DMS53 (cell line): ENCODE measurements around the gene IFIT3.
"Not testable (repeated sequence)": the region's sequence is repeated elsewhere in the genome, so short reads cannot be mapped to it uniquely, and the experiment has no call there.

Source experiments
- DNase-seq: peaks from one replicate; lab custom pipeline; 2025; lab: John Stamatoyannopoulos, UW

The IFIT3 gene, protein sequence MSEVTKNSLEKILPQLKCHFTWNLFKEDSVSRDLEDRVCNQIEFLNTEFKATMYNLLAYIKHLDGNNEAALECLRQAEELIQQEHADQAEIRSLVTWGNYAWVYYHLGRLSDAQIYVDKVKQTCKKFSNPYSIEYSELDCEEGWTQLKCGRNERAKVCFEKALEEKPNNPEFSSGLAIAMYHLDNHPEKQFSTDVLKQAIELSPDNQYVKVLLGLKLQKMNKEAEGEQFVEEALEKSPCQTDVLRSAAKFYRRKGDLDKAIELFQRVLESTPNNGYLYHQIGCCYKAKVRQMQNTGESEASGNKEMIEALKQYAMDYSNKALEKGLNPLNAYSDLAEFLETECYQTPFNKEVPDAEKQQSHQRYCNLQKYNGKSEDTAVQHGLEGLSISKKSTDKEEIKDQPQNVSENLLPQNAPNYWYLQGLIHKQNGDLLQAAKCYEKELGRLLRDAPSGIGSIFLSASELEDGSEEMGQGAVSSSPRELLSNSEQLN

DNA sequence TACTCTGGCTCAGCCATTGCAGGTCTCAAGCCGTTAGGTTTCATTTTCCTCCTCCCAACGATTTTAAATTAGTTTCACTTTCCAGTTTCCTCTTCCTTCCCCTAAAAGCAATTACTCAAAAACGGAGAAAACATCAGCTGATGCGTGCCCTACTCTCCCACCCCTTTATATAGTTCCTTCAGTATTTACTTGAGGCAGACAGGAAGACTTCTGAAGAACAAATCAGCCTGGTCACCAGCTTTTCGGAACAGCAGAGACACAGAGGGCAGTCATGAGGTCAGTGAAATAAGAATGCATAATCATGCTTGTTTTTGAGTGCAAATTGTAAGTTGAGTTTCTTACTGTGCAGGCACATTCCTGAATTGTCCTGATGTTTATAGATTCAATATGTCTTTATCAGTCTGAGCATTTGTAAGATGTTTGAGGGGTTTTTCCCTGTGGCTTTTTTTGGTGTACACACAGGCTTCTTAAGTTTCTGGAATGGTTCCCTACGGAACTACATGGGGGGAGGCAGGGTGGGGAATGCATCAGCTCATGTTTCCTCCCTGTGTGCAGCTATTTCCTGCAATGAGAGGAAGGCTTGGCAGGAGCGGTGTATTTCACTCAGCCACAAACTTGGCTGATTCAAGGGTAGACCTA is at the start of gene IFIT3:
TSS of gene IFIT3 (plus strand) at position 195 of the 639 bp plus-strand sequence. CDS start at position 272, 77 bp downstream.
- DNase-seq = peak; percentile 64

DNA sequence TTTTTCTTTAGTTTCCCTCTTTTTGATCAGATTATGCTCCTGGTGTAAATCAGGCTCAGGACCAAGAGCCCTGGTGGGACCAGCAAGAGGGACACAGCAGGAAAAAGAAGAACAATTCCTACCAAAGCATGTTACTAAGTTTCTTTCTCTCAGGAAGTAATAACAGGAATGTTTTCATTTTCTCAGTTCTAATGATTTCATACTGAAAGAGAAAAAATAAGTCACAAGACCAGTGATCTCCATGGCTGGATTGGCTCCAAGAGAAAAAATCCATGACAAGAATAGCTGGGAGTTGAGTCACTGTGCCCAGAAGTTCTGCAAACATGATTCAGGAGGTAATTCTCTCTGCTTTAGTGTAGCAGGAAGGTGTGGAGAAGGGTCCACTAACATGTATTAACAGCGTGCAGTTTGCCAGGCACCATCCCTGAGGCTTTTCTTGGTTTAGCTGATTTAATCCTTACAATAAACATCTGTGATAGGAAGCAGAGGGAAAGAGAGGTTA is 49.7 kb upstream of the IFIT3 start:
- DNase-seq = peak; percentile 81

DNA sequence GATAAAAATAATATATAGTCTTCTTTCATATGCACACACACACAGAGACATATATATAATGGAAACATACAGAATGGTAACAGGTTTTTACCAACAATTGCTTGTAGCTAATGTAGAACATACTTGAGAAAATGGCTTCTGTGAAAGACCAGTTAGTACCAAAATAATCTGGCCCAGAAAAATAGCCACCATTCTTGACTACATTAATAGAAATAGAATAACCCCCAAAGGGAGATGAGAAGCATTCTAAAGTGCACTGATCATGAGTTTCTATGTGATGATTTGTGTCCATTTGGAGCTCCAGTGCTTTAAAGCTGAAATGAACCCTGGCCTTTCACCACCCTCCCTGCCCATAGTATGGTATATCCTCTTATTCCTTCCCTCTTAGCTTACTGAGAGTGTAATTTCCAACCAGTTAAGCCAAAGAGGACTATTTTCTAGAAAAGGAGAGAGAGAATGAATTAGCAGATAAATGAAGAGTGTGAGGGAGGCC is 48.9 kb upstream of the IFIT3 start:
- no peak for DNase-seq

DNA sequence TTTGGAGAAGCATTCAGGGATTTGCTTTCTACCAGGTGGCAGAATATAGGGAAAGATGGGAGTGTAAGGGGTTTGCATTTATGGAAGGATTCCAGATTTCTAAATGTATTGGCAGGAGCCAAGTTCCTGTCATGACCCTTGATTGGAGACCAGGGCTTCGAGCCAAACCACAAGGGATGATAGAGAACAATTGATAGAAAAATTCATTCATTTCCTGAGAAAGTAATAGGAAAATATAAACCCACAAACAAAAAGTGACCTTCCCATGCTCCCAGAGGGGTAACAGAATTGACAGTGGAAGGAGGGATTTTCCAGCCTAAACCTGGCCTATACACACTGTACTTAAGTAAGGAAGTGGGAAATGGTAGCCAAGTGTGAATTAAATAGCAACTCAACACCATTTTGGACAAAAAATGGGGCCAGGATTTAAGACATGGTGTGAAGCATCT is 48.4 kb upstream of the IFIT3 start:
- DNase-seq = no peak

DNA sequence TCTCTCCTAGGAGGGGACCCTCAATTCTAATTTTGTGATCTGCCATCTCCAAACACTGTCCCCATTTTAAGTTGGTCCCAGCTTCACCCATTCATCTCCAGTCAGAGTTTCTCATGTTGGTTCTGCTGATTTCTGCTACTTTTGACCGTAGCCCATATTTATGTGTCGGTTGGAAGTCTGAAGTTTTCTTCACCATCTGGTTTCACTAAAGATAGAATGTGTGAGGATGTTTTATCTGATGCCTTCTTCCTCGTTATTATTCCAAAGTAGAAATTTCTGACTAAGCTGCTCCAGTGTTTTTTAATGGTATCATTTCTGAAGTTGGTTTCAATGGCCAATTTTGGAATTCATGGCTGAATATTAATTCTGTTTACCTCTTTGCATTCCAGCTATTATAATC is 47.3 kb upstream of the IFIT3 start:
- DNase-seq = no peak

DNA sequence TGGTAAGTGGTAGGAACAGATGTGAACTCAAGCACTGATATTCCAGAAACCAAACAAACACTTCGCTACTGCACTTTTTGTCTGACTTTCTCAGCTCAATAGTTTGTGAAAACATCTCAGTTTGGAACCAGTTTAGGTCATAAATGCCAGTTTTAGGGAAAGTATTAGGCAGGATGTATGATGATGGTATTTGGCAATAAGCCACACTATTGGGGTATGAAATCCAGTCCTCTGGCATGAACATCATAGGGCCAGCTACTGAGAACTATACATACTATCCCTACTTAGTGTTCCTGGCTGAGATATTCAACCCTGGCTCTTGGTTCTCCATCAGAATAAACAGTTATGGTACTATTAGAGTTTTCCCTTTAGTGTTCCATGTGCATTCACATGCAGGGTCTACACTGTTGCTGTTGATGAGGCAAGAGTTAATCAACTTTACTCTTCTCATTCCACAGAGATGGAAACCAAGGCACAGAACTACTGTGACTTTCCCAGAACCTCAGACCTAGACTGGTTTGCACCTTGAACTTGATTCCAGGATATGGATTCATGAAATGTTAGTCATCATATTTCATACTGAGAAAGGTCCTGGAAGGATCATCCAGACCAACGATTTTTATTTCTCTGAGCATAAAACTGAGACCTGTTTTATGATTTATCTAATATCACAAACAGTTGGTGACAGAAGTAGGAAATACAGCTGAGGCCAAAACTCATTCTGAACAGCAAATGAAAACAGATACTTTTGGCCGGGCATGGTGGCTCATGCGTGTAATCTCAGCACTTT is 46.0 kb upstream of the IFIT3 start:
- no peak for DNase-seq

DNA sequence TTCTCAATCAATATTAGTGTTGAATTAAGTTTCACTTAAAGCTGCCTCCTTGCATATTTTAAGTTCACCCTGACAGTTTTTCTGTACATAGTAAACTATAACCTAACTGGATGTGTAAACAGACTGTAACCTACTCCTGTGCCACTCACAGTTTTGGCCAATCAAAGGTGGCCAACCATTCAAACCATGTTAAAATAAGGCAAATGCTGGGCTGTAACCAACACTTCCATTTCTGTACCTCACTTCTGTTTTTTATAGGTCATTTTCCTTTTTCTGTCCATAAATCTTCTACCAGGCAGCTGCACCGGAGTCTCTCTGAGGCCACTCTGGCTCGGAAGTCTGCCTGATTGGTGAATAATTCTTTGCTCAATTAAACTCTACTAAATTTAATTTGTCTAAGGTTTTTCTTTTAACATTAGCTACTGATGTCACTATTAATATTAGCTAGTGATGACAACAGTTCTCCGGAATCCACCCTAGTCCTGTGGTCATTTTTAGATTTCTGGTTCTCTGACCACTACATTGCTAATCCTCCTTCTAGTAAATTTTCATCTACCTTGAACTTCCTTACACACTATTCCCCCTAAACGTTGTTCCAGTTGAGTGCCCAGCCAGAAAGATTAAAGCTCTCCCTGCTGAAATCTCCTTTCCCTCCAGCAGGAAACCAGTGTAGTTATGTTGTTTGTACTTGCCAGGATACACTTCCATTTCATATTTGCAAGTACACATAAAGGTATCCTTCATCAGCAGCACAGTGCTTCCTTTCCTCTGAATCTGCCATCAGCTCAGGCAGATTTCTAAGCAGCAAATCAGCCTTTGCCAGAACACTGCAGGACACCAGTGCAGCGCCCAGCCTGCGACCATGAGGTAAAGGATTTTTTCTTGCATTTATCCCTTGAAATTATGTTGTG is 44.5 kb upstream of the IFIT3 start:
- DNase-seq = peak; percentile 63

DNA sequence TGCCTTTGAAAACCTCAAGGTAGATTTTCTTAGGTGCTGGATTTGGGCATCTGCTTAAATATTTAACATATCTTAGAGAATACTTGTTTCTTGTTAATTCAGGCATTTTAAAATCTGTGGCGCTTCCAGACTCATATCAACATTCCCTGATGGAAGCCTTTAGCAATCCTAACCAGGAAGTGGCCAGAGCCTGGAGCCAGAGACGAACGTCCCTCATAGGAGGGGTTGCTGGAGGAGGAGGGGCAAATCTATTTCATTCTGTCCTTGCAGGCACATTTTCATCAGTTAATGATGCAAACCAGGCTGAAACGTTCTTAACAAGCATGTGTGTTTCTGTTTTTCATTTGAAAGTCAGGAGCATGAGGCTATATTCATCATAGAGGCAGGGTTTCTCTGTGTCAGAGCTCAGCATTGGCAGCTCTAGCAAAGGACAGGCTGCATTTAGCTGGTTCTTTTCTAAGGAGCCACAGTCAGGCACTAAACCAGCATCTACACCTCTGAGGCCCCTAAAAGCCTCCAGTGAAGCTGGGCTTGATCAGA is 43.8 kb upstream of the IFIT3 start:
- DNase-seq = peak; percentile 77

DNA sequence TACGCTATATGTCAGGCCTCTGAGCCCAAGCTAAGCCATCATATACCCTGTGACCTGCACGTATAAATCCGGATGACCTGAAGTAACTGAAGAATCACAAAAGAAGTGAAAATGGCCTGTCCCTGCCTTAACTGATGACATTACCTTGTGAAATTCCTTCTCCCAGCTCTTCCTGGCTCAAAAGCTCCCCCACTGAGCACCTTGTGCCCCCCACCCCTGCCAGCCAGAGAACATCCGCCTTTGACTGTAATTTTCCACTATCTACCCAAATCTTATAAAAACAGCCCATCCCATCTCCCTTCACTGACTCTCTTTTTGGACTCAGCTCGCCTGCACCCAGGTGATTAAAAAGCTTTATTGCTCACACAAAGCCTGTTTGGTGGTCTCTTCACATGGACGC is 43.1 kb upstream of the IFIT3 start:
- DNase-seq = not testable (repeated sequence)

DNA sequence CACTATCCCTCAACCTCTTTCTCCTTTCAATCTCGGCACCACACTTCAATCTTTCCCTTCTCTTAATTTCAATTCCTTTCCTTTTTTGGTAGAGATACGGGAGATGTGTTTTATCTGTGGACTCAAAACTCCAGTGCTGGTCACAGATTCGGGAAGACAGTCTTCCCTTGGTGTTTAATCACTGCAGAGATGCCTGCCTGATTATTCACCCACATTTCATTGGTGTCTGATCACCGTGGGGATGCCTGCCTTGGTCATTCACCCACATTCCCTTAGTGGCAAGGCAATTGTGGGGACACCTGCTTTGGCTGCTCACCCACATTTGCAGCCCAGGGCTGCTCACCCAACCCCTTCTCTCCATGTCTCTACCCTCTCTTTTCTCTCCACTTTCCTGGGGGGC is 42.5 kb upstream of the IFIT3 start:
- DNase-seq = not testable (repeated sequence)

DNA sequence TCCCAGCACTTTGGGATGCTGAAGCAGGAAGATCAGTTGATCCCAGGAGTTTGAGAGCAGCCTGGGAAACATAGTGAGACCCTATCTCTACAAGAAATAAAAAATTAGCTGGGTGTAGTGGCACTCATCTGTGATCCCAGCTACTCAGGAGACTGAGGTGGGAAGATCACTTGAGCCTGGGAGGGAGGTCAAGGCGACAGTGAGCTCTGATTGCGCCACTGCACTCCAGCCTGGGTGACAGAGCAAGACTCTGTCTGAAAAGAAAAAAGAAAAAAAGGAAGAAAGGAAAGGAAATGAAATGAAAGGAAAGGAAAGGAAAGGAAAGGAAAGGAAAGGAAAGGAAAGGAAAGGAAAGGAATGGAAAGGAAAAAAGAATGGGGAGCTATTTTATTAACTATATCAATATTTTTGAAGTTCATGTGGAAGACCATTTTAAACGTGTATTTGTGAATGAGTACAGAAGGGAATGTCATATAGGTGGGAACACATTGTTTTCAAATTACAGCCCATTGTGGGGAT is 33.0 kb upstream of the IFIT3 start:
- no peak for DNase-seq

DNA sequence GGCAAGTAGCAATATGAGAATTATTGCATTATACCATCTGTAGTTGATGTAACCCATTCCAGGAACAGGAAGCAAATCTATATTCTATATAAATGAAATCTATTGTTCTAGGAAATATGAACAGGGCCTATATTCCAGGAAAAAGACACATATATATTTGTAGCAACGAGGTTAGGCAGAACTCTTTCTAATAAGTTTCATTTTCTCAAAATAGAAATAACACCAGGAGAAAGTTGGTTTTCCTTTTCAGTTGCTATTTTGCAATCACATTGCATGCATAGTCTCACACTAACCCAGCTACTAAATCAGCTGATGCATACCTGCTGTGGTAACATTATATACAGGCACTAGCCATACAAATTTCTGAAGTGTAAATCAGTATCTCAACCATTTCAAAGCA is 32.2 kb upstream of the IFIT3 start:
- DNase-seq = no peak

DNA sequence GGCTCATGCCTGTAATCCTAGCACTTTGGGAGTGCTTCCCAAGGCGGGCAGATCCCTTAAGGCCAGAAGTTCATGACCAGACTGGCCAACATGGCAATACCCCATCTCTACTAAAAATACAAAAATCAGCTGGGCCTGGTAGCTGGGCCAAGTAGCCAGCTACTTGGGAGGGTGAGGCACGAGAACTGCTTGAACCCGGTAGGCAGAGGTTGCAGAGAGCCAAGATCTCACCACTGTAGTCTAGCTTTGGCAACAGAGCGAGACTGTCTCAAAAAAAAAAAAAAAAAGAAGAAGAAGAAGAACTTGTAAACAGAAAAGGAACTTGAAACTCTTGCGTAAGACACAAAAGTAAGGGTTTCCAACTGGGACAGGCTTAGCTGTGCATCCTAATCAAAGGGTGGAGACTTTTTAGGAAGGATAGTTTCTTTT is 31.6 kb upstream of the IFIT3 start:
- DNase-seq = no peak

DNA sequence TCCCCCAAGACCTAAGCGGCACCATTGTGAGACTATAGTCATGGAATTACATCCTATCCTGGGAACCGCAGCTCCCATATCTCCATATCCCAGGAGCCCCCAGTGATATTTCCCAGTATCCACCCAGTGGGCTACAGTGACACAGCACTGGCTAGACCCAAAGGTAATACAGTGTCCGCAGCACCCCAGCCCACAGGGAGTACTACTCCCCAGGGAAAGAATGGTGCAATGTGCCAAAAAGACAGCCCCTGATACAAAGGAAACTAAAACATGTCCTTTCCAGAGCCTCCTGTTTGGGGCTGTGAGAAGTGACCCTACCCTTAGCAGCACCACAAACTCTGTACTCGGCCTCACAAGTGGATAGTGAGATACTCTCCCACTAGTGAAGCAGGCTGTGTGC is 30.4 kb upstream of the IFIT3 start:
- no peak for DNase-seq

DNA sequence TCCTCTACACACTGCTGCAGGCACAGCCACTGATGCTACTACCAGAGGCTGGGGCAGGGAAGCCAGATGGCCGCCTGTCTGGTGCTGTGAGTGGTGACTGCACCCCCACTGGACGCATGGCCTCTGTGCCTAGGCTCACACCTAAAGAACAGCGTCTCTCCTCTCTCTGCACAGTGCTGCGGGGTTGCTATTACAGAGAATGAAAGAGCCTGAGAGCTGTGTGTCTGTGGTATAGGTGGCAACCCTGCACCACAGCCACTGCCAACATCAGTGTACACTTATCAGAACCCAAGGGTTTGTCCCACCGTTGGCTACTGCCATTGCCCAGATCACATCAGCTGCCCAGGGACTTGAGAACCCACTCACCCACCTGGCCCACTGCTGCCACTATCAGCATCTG is 30.0 kb upstream of the IFIT3 start:
- DNase-seq = no peak

DNA sequence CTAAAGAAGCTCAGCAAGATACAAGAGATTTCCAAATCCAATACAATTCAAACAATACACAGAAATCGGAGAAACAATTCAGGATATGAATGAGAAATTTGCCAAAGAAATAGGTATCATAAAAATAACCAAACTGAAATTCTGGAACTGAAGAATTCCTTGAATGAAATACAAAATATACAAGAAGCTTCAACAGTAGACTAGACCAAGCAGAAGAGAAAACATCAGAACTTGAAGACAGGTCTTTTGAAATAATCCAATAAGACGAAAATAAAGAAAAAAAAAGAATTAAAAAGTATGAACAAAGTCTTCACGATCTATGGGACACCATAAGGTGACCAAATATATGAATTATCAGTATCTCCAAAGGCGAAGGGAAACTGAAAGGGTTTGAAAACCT is 28.8 kb upstream of the IFIT3 start:
- no peak for DNase-seq

DNA sequence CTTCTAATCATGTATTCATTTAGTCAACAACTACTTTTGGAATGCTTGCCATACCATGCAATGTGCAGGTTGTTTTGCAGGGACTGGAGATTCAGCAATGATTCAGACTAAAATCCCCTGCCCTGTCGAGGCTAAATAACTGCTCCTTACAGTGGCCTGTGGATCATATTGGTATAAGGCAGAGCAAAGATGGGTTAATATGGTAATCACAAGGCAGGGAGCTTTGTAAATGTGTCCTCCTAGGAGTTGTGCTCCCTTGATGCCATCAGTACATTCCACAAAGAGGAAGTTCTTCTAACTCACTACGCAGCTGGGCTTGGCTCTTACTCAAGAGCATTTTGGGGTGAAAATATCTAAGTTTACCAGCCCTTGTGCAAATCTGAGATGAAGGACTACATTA is 26.6 kb upstream of the IFIT3 start:
- DNase-seq = peak; percentile 38

DNA sequence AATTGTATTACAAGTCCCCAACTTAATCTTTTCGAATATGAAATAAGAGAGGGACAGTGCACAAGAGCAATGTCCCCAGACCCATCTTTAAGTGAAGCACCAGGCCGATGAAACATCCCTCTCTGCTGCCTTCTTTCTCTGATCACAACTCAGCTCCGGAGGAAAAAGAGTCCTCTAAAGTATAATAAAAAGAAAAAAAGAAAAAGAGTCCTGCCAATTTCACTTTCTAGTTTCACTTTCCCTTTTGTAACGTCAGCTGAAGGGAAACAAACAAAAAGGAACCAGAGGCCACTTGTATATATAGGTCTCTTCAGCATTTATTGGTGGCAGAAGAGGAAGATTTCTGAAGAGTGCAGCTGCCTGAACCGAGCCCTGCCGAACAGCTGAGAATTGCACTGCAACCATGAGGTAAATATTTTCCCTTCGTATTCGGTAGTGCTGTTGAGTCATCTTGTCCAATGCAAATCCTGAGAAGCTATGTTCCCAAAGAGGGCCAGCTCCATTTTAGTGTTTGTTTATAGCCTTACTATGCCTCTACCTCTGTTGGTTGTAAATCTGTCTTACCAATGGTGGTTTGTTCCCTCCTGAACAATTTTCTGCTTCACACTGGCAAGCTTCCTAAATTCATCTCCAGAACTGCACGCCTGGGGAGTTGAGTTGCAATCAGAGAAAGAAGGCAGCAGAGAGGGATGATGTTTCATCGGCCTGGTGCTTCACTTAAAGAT is 25.9 kb upstream of the IFIT3 start, which contains the start of gene IFIT2:
TSS of gene IFIT2 (plus strand) at position 326 of the 725 bp plus-strand sequence. CDS start at position 404, 78 bp downstream.
- DNase-seq = peak; percentile 82

DNA sequence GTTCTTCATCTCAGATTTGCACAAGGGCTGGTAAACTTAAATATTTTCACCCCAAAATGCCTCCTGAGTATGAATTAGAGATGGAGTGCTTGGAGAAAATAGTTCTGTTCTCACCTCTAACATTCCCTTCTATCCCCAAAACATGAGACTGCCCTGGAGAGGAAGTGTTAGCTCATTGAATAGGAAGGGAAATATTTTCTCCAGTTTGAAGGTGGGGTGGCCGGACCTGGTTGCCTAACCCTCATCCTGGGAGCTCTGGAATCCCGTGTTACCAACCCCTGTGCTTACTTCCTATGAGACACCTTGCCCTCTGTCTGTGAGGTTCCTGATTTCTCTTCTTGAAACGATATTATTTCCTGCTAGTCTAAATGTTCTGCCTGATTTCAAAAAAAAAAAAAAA is 25.2 kb upstream of the IFIT3 start:
- peak; percentile 21 for DNase-seq

DNA sequence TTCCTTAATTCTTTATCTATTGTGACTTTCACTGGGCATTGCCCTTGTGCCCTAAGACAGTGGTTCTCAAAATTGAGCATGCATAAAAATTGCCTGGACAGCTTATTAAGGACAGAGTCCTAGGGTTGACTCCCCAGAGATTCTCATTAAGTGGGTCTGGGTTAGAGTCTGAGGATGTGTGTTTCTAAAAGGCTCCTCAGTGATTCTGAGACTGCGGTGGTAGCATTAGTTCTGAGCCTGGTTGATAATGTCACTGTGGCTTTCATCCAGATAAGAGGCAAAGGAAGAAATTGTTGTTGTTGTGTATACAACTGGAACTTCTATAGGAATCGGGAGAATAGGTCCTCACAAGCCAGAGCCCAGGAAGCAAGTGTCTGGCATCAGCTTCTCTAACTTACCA is 24.6 kb upstream of the IFIT3 start:
- DNase-seq = no peak
